HCT116 (cell line): ENCODE data around the gene IFNL2. TPM values are rescaled to one million over a fixed set of nuclear protein-coding genes. Genes with fewer than 3 reads are reported as not detected.

Source experiments
- ATAC-seq: fragments of 200-7000 bp; cut with Tn5 transposase; 2 replicates; pipeline ENCODE4 v1.9.1; 2020; ENCODE audit warnings: mild to moderate bottlenecking, moderate library complexity
- BruUV-seq: library from RNA; stranded (reverse); fragments of 400-500 nt; replicated peaks from 2 replicates; lab custom pipeline; 2021; lab: Mats Ljungman, UMichigan
- CTCF ChIA-PET: fragments of 300-600 bp; sonication (Branson Sonifier 250); formaldehyde crosslinking; loops from one replicate; lab custom pipeline; 2021; ENCODE audit warnings: antibody characterized with exemption; lab: Charles Lee
- POLR2A ChIA-PET: fragments of 300-600, 350-600 bp; sonication (Branson Sonifier 250); formaldehyde crosslinking; loops from one replicate; lab custom pipeline; 2021; ENCODE audit warnings: antibody characterized with exemption; lab: Charles Lee
- RAD21 ChIA-PET, 2 experiments: fragments of 300-600 bp; sonication (Branson Sonifier 250); formaldehyde crosslinking; loops; one replicate each; lab custom pipeline; 2023; ENCODE audit warnings: low total read pairs in 2 of 2; ENCODE audit not compliant: uncharacterized antibody in 2 of 2, unreplicated experiment in 2 of 2, low non-redundant PET in 1 of 2; lab: Charles Lee
- DNase-seq: peaks from one replicate; pipeline ENCODE4 v3.0.0-alpha.2; 2010; ENCODE audit warnings: low read depth, low spot score
- H2AFZ ChIP-seq: fragments of 200-600 bp; shearing (Covaris generic), sonication (generic); 2 replicates; pipeline ENCODE4 v1.6.1; 2017; ENCODE audit warnings: low read depth, mixed run types, mixed read lengths, antibody characterized with exemption, low read length; ENCODE audit not compliant: poor library complexity, severe bottlenecking
- H3K27ac ChIP-seq: 2 replicates; pipeline ENCODE4 v1.5.1; 2012; ENCODE audit warnings: low read depth, low read length
- H3K27me3 ChIP-seq: fragments of 200-600 bp; sonication (generic); 2 replicates; pipeline ENCODE4 v1.6.1; 2016; ENCODE audit warnings: mixed run types, low read length, mixed read lengths; ENCODE audit not compliant: insufficient read depth
- H3K36me3 ChIP-seq, 2 experiments: fragments of 200-500 bp in 1 of 2; fragments of 200-600 bp in 1 of 2; sonication (Bioruptor generic) in 1 of 2; sonication (generic) in 1 of 2; 2 replicates each; pipeline versions ENCODE4 v1.5.1 to v1.6.1; 2014 to 2016; ENCODE audit warnings: low read length in 2 of 2, inconsistent platforms in 1 of 2, mixed read lengths in 1 of 2, mixed run types in 1 of 2; ENCODE audit not compliant: insufficient read depth in 2 of 2, control insufficient read depth in 1 of 2
- H3K4me1 ChIP-seq, 2 experiments: fragments of 200-600 bp in 1 of 2; sonication (generic) in 1 of 2; 2 replicates each; pipeline versions ENCODE4 v1.5.1 to v1.6.1; 2012 to 2017; ENCODE audit warnings: low read length in 2 of 2, inconsistent platforms in 1 of 2, mild to moderate bottlenecking in 1 of 2, mixed read lengths in 1 of 2, mixed run types in 1 of 2, moderate library complexity in 1 of 2; ENCODE audit not compliant: insufficient read depth in 2 of 2, control insufficient read depth in 1 of 2
- H3K4me2 ChIP-seq: fragments of 200-600 bp; sonication (generic); 2 replicates; pipeline ENCODE4 v1.6.1; 2017; ENCODE audit warnings: mixed run types, low read length, mixed read lengths
- H3K4me3 ChIP-seq, 2 experiments: fragments of 200-600 bp in 1 of 2; sonication (generic) in 1 of 2; replicated peaks in 1 of 2; 2 replicates each; pipeline ENCODE4 v1.5.1; 2011 to 2016; ENCODE audit warnings: low read length in 2 of 2, control low read depth in 1 of 2, low read depth in 1 of 2, mild to moderate bottlenecking in 1 of 2, mixed read lengths in 1 of 2, mixed run types in 1 of 2
- H3K79me2 ChIP-seq: fragments of 200-600 bp; sonication (generic); 2 replicates; pipeline ENCODE4 v1.6.1; 2017; ENCODE audit warnings: mild to moderate bottlenecking, mixed run types, low read length, moderate library complexity, mixed read lengths; ENCODE audit not compliant: insufficient read depth
- H3K9ac ChIP-seq: fragments of 200-600 bp; sonication (generic); 2 replicates; pipeline ENCODE4 v1.6.1; 2016; ENCODE audit warnings: low read length, mixed read lengths
- H3K9me2 ChIP-seq: fragments of 200-600 bp; sonication (generic), shearing (Covaris generic); 2 replicates; pipeline ENCODE4 v1.6.1; 2017; ENCODE audit warnings: mixed run types, mild to moderate bottlenecking, moderate library complexity; ENCODE audit not compliant: insufficient read depth
- H3K9me3 ChIP-seq, 2 experiments: fragments of 200-500 bp in 1 of 2; fragments of 200-600 bp in 1 of 2; sonication (Bioruptor generic) in 1 of 2; sonication (generic) in 1 of 2; 2 replicates each; pipeline ENCODE4 v1.6.1; 2014 to 2017; ENCODE audit warnings: low read length in 2 of 2, mixed read lengths in 2 of 2, inconsistent platforms in 1 of 2, low read depth in 1 of 2, mild to moderate bottlenecking in 1 of 2, mixed run types in 1 of 2, moderate library complexity in 1 of 2; ENCODE audit not compliant: control insufficient read depth in 1 of 2, insufficient read depth in 1 of 2
- H4K20me1 ChIP-seq: fragments of 200-600 bp; sonication (generic), shearing (Covaris generic); 2 replicates; pipeline ENCODE4 v1.6.1; 2017; ENCODE audit warnings: mixed run types, mild to moderate bottlenecking, moderate library complexity; ENCODE audit not compliant: insufficient read depth
- CBX3 ChIP-seq: IDR thresholded peaks from 2 replicates; pipeline ENCODE4 v1.6.1; 2012; ENCODE audit warnings: low read depth
- EZH2 ChIP-seq: fragments of 200-600 bp; sonication (generic); IDR thresholded peaks from 2 replicates; pipeline ENCODE4 v1.6.1; 2017; ENCODE audit warnings: antibody characterized with exemption, mixed run types
- JUND ChIP-seq: IDR thresholded peaks from 2 replicates; pipeline ENCODE4 v1.6.1; 2012
- MAX ChIP-seq: IDR thresholded peaks from 2 replicates; pipeline ENCODE4 v1.6.1; 2012
- POLR2AphosphoS5 ChIP-seq: IDR thresholded peaks from 2 replicates; pipeline ENCODE4 v1.6.1; 2011; ENCODE audit warnings: mild to moderate bottlenecking, low read depth, low read length, moderate library complexity
- RAD21 ChIP-seq: IDR thresholded peaks from 2 replicates; pipeline ENCODE4 v1.6.1; 2012; ENCODE audit warnings: low read depth, mild to moderate bottlenecking
- SRF ChIP-seq: IDR thresholded peaks from 2 replicates; pipeline ENCODE4 v1.6.1; 2012; ENCODE audit warnings: low read depth
- ZFX ChIP-seq: fragments of 450-650 bp; IDR thresholded peaks from 2 replicates; pipeline ENCODE4 v1.6.1; 2017
- ZNF274 ChIP-seq: fragments of 200-500 bp; sonication (Bioruptor generic); IDR thresholded peaks from 2 replicates; pipeline ENCODE4 v1.6.1; 2014; ENCODE audit warnings: mild to moderate bottlenecking, low read depth, low read length, inconsistent platforms
- intact Hi-C: fragments of 100-400 bp; cut with micrococcal nuclease; formaldehyde crosslinking; loops from 2 replicates; pipeline ENCODE4 v1.10.0; 2022
- total RNA-seq: library from RNA; stranded (reverse); gene quantifications from one replicate; pipeline ENCODE4 v1.2.1, GENCODE V29; 2021; ENCODE audit not compliant: unreplicated experiment
- TF ChIP-seq, protein P1 (sequence below): IDR thresholded peaks from 2 replicates; pipeline ENCODE4 v1.6.1; 2011; ENCODE audit warnings: mild to moderate bottlenecking, low read length, moderate library complexity; ENCODE audit not compliant: insufficient replicate concordance; ENCODE audit errors: extremely low read depth

The IFNL2 gene
- total RNA-seq, 1 experiment from 2014 or later, result not detected

DNA sequence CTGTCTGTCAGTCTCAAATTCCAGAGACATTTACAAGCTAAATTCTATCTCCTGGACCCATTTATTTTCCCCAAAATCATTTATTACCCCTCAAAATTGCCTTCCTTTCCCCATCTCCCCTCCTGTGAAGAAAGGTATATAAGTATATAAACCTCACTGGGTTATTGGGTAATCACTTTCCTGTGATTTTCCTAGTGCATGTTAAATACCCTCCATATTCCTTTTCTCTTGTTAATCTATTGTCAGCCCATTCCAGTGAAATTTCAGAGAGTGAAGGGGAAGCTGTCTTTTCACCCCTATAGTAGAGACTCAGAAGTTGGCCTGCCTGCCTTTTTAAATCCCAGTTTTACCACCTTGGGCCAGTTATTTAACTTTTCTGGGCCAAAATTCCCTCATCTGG lies 37.9 kb downstream of the IFNL2 start:
- ChIA-PET POLR2A (no interaction called here), CTCF (no interaction called here), RAD21 (no interaction called here)
- peaks cover 0 to 7% of the 10 kb centered on the region in 2 experiments; a peak in 1 of 4 replicates for H3K36me3 ChIP-seq
- no peaks in the 10 kb centered on the region for H3K9me3 ChIP-seq
- no peaks in the 10 kb centered on the region for H3K27me3 ChIP-seq
- DNase-seq (no peak), ATAC-seq (no peak)
- intact Hi-C loops, result no loop called here
- H4K20me1 ChIP-seq, result no peaks in the 10 kb centered on the region
- BruUV-seq, result no TSS peak
- no peak overlapping the region for H3K4me2 ChIP-seq
- peaks cover 9 to 10% of the 10 kb centered on the region in 2 experiments for H3K4me1 ChIP-seq
- no peak overlapping the region for H2AFZ ChIP-seq
- TF ChIP-seq RAD21, result no peak
- no peak for TF ChIP-seq JUND
- TF ChIP-seq, protein P1, sequence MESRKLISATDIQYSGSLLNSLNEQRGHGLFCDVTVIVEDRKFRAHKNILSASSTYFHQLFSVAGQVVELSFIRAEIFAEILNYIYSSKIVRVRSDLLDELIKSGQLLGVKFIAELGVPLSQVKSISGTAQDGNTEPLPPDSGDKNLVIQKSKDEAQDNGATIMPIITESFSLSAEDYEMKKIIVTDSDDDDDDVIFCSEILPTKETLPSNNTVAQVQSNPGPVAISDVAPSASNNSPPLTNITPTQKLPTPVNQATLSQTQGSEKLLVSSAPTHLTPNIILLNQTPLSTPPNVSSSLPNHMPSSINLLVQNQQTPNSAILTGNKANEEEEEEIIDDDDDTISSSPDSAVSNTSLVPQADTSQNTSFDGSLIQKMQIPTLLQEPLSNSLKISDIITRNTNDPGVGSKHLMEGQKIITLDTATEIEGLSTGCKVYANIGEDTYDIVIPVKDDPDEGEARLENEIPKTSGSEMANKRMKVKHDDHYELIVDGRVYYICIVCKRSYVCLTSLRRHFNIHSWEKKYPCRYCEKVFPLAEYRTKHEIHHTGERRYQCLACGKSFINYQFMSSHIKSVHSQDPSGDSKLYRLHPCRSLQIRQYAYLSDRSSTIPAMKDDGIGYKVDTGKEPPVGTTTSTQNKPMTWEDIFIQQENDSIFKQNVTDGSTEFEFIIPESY, result no peak
- no peak for TF ChIP-seq ZNF274
- no peak for TF ChIP-seq MAX
- TF ChIP-seq SRF, result no peak
- TF ChIP-seq CBX3, result no peak
- no peak for TF ChIP-seq ZFX
- TF ChIP-seq POLR2AphosphoS5, result no peak
- TF ChIP-seq EZH2, result no peak
- no peak overlapping the region for H3K9ac ChIP-seq
- peaks cover 10% of the 10 kb centered on the region for H3K79me2 ChIP-seq
- no peaks in the 10 kb centered on the region for H3K9me2 ChIP-seq
- no peak overlapping the region for H3K4me3 ChIP-seq
- no peak overlapping the region for H3K27ac ChIP-seq
